Measurements from ENCODE around the gene OSBPL1A.

DNA sequence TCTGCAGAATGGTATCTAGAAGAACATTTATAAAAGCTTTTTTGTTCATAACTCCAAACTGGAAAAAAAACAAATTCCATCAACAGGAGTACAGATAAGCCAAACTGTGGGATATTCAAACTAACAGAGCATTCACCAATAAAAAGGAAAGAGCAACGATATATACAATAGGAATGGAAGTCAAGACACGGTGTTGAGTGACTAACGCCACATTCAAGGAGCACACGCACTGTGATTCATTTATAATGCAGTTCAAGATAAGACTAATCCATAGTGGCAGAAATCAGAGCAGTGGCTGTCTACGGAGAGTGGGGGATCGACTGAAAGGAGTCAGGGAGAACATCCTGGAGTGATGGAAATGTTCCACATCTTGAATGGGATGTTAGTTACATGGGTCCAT, 188.1 kb downstream of the OSBPL1A start:
- TF ChIP-seq, protein P1, sequence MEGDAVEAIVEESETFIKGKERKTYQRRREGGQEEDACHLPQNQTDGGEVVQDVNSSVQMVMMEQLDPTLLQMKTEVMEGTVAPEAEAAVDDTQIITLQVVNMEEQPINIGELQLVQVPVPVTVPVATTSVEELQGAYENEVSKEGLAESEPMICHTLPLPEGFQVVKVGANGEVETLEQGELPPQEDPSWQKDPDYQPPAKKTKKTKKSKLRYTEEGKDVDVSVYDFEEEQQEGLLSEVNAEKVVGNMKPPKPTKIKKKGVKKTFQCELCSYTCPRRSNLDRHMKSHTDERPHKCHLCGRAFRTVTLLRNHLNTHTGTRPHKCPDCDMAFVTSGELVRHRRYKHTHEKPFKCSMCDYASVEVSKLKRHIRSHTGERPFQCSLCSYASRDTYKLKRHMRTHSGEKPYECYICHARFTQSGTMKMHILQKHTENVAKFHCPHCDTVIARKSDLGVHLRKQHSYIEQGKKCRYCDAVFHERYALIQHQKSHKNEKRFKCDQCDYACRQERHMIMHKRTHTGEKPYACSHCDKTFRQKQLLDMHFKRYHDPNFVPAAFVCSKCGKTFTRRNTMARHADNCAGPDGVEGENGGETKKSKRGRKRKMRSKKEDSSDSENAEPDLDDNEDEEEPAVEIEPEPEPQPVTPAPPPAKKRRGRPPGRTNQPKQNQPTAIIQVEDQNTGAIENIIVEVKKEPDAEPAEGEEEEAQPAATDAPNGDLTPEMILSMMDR (IDR thresholded peaks at IDR 0.05), result no peak
- no peak for TF ChIP-seq POLR2AphosphoS2 (conservative IDR thresholded peaks at IDR 0.05; ENCODE audit: low read length)
- TF ChIP-seq ESRRA (IDR thresholded peaks at IDR 0.05; ENCODE audit: borderline replicate concordance, low read length), result no peak
- no peak for TF ChIP-seq POLR2A (IDR thresholded peaks at IDR 0.05; ENCODE audit: low read length)
- TF ChIP-seq CHD2 (IDR thresholded peaks at IDR 0.05; ENCODE audit: low read length, partially characterized antibody), result no peak
- TF ChIP-seq EP300 (IDR thresholded peaks at IDR 0.05), result no peak
